Neural progenitor cell (in vitro differentiated cells): Measurements from ENCODE around the gene CD8B. TPM values are rescaled to one million over a fixed set of nuclear protein-coding genes. Genes with fewer than 3 reads are reported as not detected.

Source experiments
- DNase-seq: peaks from one replicate; pipeline ENCODE4 v3.0.0-alpha.2; 2016; ENCODE audit warnings: low spot score
- H2AFZ ChIP-seq: fragments of 200-600 bp; sonication (generic); replicated peaks from 2 replicates; pipeline ENCODE4 v1.6.1; 2016; ENCODE audit warnings: antibody characterized with exemption
- H3F3A ChIP-seq: fragments of 200-600 bp; sonication (generic); 2 replicates; pipeline ENCODE4 v1.6.1; 2016; ENCODE audit warnings: antibody characterized with exemption, low read depth
- H3K27ac ChIP-seq: fragments of 200-600 bp; sonication (generic); 2 replicates; pipeline ENCODE4 v1.5.1; 2016; ENCODE audit warnings: mild to moderate bottlenecking
- H3K27me3 ChIP-seq: fragments of 200-600 bp; sonication (generic); 2 replicates; pipeline ENCODE4 v1.6.1; 2016; ENCODE audit warnings: mild to moderate bottlenecking, moderate library complexity
- H3K36me3 ChIP-seq: fragments of 200-600 bp; sonication (generic); 2 replicates; pipeline ENCODE4 v1.5.1; 2016
- H3K4me1 ChIP-seq: fragments of 200-600 bp; sonication (generic); 2 replicates; pipeline ENCODE4 v1.6.1; 2016; ENCODE audit warnings: mixed run types
- H3K4me2 ChIP-seq: fragments of 200-600 bp; sonication (generic); 2 replicates; pipeline ENCODE4 v1.6.1; 2016
- H3K4me3 ChIP-seq: fragments of 200-600 bp; sonication (generic); 2 replicates; pipeline ENCODE4 v1.5.1; 2016
- H3K79me2 ChIP-seq: fragments of 200-600 bp; sonication (generic); 2 replicates; pipeline ENCODE4 v1.6.1; 2016; ENCODE audit warnings: low read depth
- H3K9ac ChIP-seq: fragments of 200-600 bp; sonication (generic); 2 replicates; pipeline ENCODE4 v1.6.1; 2016
- H3K9me3 ChIP-seq: fragments of 200-600 bp; sonication (generic); 2 replicates; pipeline ENCODE4 v1.5.1; 2016; ENCODE audit warnings: low read depth
- H4K20me1 ChIP-seq: fragments of 200-600 bp; sonication (generic); 2 replicates; pipeline ENCODE4 v1.6.1; 2016; ENCODE audit warnings: low read depth
- H3K27ac Mint-ChIP-seq: 3 replicates; pipeline ENCODE4 v1.8.0; 2021; ENCODE audit warnings: mixed read lengths
- H3K27me3 Mint-ChIP-seq: 2 replicates; pipeline ENCODE4 v1.8.0; 2022; ENCODE audit warnings: low read depth, mild to moderate bottlenecking, inconsistent platforms, moderate library complexity, mixed read lengths; ENCODE audit not compliant: insufficient read depth
- H3K36me3 Mint-ChIP-seq: 3 replicates; pipeline ENCODE4 v1.8.0; 2021; ENCODE audit warnings: mixed read lengths
- H3K4me1 Mint-ChIP-seq: 3 replicates; pipeline ENCODE4 v1.8.0; 2021; ENCODE audit warnings: mixed read lengths
- H3K4me3 Mint-ChIP-seq: 3 replicates; pipeline ENCODE4 v1.8.0; 2021; ENCODE audit warnings: mild to moderate bottlenecking, moderate library complexity, mixed read lengths
- H3K9me3 Mint-ChIP-seq: 3 replicates; pipeline ENCODE4 v1.8.0; 2020; ENCODE audit warnings: mixed read lengths
- CTCF ChIP-seq: fragments of 200-600 bp; sonication (generic); IDR thresholded peaks from 2 replicates; pipeline ENCODE4 v1.5.1; 2017; ENCODE audit warnings: antibody characterized with exemption, mild to moderate bottlenecking
- EZH2 ChIP-seq: fragments of 200-600 bp; sonication (generic); IDR thresholded peaks from 2 replicates; pipeline ENCODE4 v1.6.1; 2017; ENCODE audit warnings: antibody characterized with exemption, mild to moderate bottlenecking, moderate library complexity
- EZH2phosphoT487 ChIP-seq: fragments of 200-600 bp; sonication (generic); IDR thresholded peaks from 2 replicates; pipeline ENCODE4 v1.6.1; 2017; ENCODE audit warnings: antibody characterized with exemption
- total RNA-seq: library from RNA; depleted of rRNA; stranded (reverse); fragments of >200 nt; gene quantifications from 2 replicates; pipeline ENCODE4 v1.2.3, GENCODE V29; 2015; ENCODE audit warnings: low replicate concordance

CD8B gene
- total RNA-seq, 1 donor from 2014 or later, result not detected

DNA sequence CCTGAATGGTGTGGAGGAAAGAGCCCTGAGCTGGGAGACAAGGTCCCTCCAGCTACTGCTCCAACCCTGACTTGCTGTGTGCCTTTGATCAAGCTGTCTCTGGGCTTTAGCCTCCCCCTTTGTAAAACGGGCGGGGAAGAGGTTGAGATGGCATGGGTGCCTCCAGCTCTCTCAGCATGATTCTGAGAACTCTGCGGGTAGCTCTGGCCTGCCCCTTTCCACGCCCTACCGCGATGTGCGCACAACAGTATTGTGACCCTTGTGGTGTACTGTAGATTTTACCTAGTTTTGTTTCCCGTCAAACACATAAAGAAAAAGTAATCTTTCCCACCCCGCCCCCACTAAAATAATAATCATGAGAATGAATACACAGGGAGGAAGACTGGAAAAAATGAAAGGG lies 76.2 kb downstream of the CD8B start:
- Mint-ChIP-seq H3K36me3 (no peaks in the 10 kb centered on the region), H3K27ac (no peak overlapping the region), H3K4me3 (no peak overlapping the region), H3K9me3 (peaks cover 2% of the 10 kb centered on the region), H3K27me3 (peaks cover 33% of the 10 kb centered on the region), H3K4me1 (peaks cover 4% of the 10 kb centered on the region)
- TF ChIP-seq CTCF (no peak), EZH2phosphoT487 (no peak), EZH2 (no peak)
- Histone ChIP-seq H3K4me3 (no peak overlapping the region), H3K9ac (no peak overlapping the region), H4K20me1 (no peaks in the 10 kb centered on the region), H3K4me2 (no peak overlapping the region), H3K27ac (no peak overlapping the region), H2AFZ (no peak overlapping the region), H3K4me1 (peaks cover 7% of the 10 kb centered on the region), H3K36me3 (no peaks in the 10 kb centered on the region), H3K27me3 (peaks cover 50% of the 10 kb centered on the region), H3F3A (peaks cover 4% of the 10 kb centered on the region), H3K9me3 (no peaks in the 10 kb centered on the region), H3K79me2 (no peaks in the 10 kb centered on the region)
- DNase-seq, result no peak

DNA sequence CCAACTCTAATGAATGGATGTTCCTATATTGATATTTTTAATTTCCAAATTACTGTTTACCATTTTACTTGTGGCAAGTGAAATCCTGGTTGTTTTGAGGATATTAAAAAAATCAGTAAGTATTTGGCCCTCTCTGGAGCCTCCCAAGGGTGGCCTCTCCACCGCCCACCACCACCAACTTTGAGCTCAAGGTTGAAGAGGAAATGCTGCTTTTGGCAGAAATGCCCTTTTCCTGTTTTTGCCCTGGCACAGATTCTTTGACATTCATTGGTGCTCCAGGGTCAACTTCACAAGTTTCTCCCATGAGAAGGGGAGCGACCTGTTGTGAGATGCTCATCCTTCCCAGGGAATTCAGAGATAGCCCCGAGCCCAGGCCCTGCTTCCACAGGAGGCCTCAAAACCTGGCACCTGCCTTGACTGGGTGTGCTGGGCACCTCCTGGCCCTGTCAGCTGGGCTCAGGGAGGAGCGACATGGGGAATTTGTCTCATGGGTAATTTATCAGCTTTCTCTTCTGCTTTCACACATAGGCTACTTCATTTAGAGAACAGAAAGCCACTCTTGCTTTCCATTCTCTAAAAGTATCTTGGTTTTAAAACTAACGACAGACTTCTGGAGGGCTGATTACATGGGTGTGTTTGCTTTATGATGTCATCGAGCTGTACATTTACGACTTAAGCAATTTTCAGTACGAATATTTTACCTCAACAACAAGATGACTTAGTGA lies 77.9 kb downstream of the CD8B start:
- Histone ChIP-seq H3K4me2 (no peak overlapping the region), H2AFZ (no peak overlapping the region), H3K27ac (no peak overlapping the region), H3K4me3 (no peak overlapping the region), H3K9me3 (no peaks in the 10 kb centered on the region), H3K4me1 (no peaks in the 10 kb centered on the region), H3F3A (peaks cover 4% of the 10 kb centered on the region), H3K79me2 (no peaks in the 10 kb centered on the region), H3K9ac (no peak overlapping the region), H3K36me3 (no peaks in the 10 kb centered on the region), H3K27me3 (peaks cover 33% of the 10 kb centered on the region), H4K20me1 (peaks cover 2% of the 10 kb centered on the region)
- peaks cover 2% of the 10 kb centered on the region for H3K9me3 Mint-ChIP-seq
- no peak for TF ChIP-seq EZH2phosphoT487
- TF ChIP-seq CTCF, result no peak
- TF ChIP-seq EZH2, result no peak
- no peaks in the 10 kb centered on the region for H3K36me3 Mint-ChIP-seq
- DNase-seq, result no peak
- no peak overlapping the region for H3K27ac Mint-ChIP-seq
- H3K27me3 Mint-ChIP-seq, result peaks cover 25% of the 10 kb centered on the region
- no peak overlapping the region for H3K4me3 Mint-ChIP-seq
- no peaks in the 10 kb centered on the region for H3K4me1 Mint-ChIP-seq

DNA sequence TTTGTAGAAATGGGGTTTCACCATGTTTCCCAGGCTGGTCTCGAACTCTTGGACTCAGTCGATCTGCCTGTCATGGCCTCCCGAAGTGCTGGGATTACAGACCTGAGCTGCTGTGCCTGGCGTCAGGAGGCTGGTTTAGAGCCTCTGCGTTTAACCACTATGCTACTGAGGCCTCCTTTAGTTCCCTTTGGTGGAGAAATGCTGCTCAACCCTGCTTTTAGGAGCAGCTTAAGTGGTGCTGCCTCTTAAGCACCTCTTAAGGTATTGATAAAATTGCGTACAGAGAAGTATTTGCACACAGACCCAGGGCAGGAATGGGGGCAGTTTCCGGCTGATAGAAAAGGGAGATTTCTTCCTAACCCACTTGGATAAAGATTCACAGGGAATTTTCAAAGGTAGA lies 78.9 kb downstream of the CD8B start:
- peaks cover 2% of the 10 kb centered on the region for H3K9me3 Mint-ChIP-seq
- DNase-seq, result no peak
- no peaks in the 10 kb centered on the region for H3K36me3 Mint-ChIP-seq
- Histone ChIP-seq H3K4me2 (no peak overlapping the region), H3K79me2 (no peaks in the 10 kb centered on the region), H3F3A (no peaks in the 10 kb centered on the region), H3K9ac (no peak overlapping the region), H4K20me1 (peaks cover 5% of the 10 kb centered on the region), H3K9me3 (no peaks in the 10 kb centered on the region), H2AFZ (no peak overlapping the region), H3K36me3 (no peaks in the 10 kb centered on the region), H3K27me3 (peaks cover 23% of the 10 kb centered on the region), H3K27ac (no peak overlapping the region), H3K4me3 (no peak overlapping the region), H3K4me1 (no peaks in the 10 kb centered on the region)
- no peak for TF ChIP-seq EZH2
- peaks cover 15% of the 10 kb centered on the region for H3K27me3 Mint-ChIP-seq
- no peak overlapping the region for H3K4me3 Mint-ChIP-seq
- no peaks in the 10 kb centered on the region for H3K4me1 Mint-ChIP-seq
- no peak overlapping the region for H3K27ac Mint-ChIP-seq

- H3K4me3 Mint-ChIP-seq, result no peak overlapping the region
- no peak overlapping the region for H3K9ac ChIP-seq
- H3K9me3 Mint-ChIP-seq, result no peaks in the 10 kb centered on the region
- H3K27ac Mint-ChIP-seq, result no peak overlapping the region
- H3K27ac ChIP-seq, result no peak overlapping the region
- H3K4me2 ChIP-seq, result no peak overlapping the region
- peaks cover 2% of the 10 kb centered on the region for H3K4me1 ChIP-seq
- H3F3A ChIP-seq, result no peaks in the 10 kb centered on the region
- peaks cover 12% of the 10 kb centered on the region for H3K27me3 ChIP-seq
- no peak overlapping the region for H3K4me3 ChIP-seq
- H3K36me3 ChIP-seq, result no peaks in the 10 kb centered on the region
- no peaks in the 10 kb centered on the region for H3K9me3 ChIP-seq
- DNase-seq, result no peak
- peaks cover 5% of the 10 kb centered on the region for H3K4me1 Mint-ChIP-seq
- H2AFZ ChIP-seq, result no peak overlapping the region
- no peaks in the 10 kb centered on the region for H3K79me2 ChIP-seq
- H3K36me3 Mint-ChIP-seq, result no peaks in the 10 kb centered on the region
- TF ChIP-seq EZH2 (no peak), CTCF (no peak), EZH2phosphoT487 (no peak)
- peaks cover 5% of the 10 kb centered on the region for H4K20me1 ChIP-seq
- H3K27me3 Mint-ChIP-seq, result peaks cover 7% of the 10 kb centered on the region
These were observed 80.3 kb downstream of the CD8B start for GRCh38 chr2:86781363-86781762.
